Liver (tissue), 9 donors: ENCODE measurements around the gene MVP. TPM values are rescaled to one million over a fixed set of nuclear protein-coding genes. Genes with fewer than 3 reads are reported as not detected.
"Not testable (repeated sequence)": the region's sequence is repeated elsewhere in the genome, so short reads cannot be mapped to it uniquely, and the experiment has no call there.

Experiments used
- DNase-seq: peaks from one replicate; pipeline ENCODE4 v3.0.0-alpha.2; 2017; ENCODE audit warnings: low spot score
- H3K27ac ChIP-seq, 2 donors: one replicate each; pipeline ENCODE4 v1.7.0; 2013; ENCODE audit warnings: inconsistent platforms in 2 of 2, low read length in 2 of 2, control low read depth in 1 of 2, low read depth in 1 of 2, mild to moderate bottlenecking in 1 of 2
- H3K27me3 ChIP-seq, 4 donors: one replicate each; pipeline versions ENCODE4 v1.6.1 to v1.7.0; 2013; ENCODE audit warnings: low read length in 3 of 4, inconsistent platforms in 1 of 4, mild to moderate bottlenecking in 1 of 4, moderate library complexity in 1 of 4; ENCODE audit not compliant: control insufficient read depth in 4 of 4, insufficient read depth in 4 of 4
- H3K36me3 ChIP-seq, 4 donors: one replicate each; pipeline versions ENCODE4 v1.6.1 to v1.7.0; 2013; ENCODE audit warnings: low read length in 3 of 4, mild to moderate bottlenecking in 3 of 4, low read depth in 1 of 4, moderate library complexity in 1 of 4; ENCODE audit not compliant: control insufficient read depth in 4 of 4, insufficient read depth in 3 of 4
- H3K4me1 ChIP-seq, 4 donors: one replicate each; pipeline versions ENCODE4 v1.6.1 to v1.7.0; 2013; ENCODE audit warnings: low read length in 3 of 4, mild to moderate bottlenecking in 3 of 4, moderate library complexity in 1 of 4; ENCODE audit not compliant: control insufficient read depth in 4 of 4, insufficient read depth in 4 of 4
- H3K4me3 ChIP-seq, 3 donors: one replicate each; pipeline versions ENCODE4 v1.6.1 to v1.7.0; 2013; ENCODE audit warnings: low read length in 3 of 3, control low read depth in 1 of 3, low read depth in 1 of 3, mild to moderate bottlenecking in 1 of 3
- H3K9ac ChIP-seq, 2 donors: one replicate each; pipeline ENCODE4 v1.7.0; 2013; ENCODE audit warnings: low read length in 2 of 2, mild to moderate bottlenecking in 2 of 2, moderate library complexity in 2 of 2, control low read depth in 1 of 2, low read depth in 1 of 2
- H3K9me3 ChIP-seq, 4 donors: one replicate each; pipeline versions ENCODE4 v1.6.1 to v1.7.0; 2013; ENCODE audit warnings: low read length in 3 of 4; ENCODE audit not compliant: control insufficient read depth in 4 of 4
- FOXA1 ChIP-seq: IDR thresholded peaks from 2 replicates; pipeline ENCODE4 v1.6.1; 2016; ENCODE audit warnings: antibody characterized with exemption
- GABPA ChIP-seq, 2 donors: IDR thresholded peaks in 1 of 2; conservative IDR thresholded peaks in 1 of 2; 2 replicates each; pipeline ENCODE4 v1.6.1; 2016; ENCODE audit warnings: antibody characterized with exemption in 2 of 2, mild to moderate bottlenecking in 1 of 2, moderate library complexity in 1 of 2
- RXRA ChIP-seq, 2 donors: IDR thresholded peaks; 2 replicates each; pipeline ENCODE4 v1.6.1; 2017 to 2018; ENCODE audit warnings: antibody characterized with exemption in 2 of 2, mild to moderate bottlenecking in 1 of 2
- YY1 ChIP-seq: IDR thresholded peaks from 2 replicates; pipeline ENCODE4 v1.6.1; 2016; ENCODE audit warnings: antibody characterized with exemption, mild to moderate bottlenecking
- WGBS: extraction: QIAGEN DNeasy Blood & Tissue Kit; methylation state at CpG from one replicate; pipeline ENCODE4 v1.1.7; 2013; 5-methylcytosine and 5-hydroxymethylcytosine counted together
- polyA plus RNA-seq, 2 donors: library from polyadenylated mRNA; stranded (reverse) in 1 of 2; unstranded in 1 of 2; fragments of 200-250 nt in 1 of 2; fragments of >200 nt in 1 of 2; fragmentation: Nextera tagmentation in 1 of 2; extraction: Ambion mirVana in 1 of 2; gene quantifications; one replicate each; pipeline versions ENCODE4 v1.2.1 to v1.2.3, GENCODE V29; 2013 to 2015
- total RNA-seq, 2 donors: library from RNA; depleted of rRNA; stranded (reverse); fragments of >200 nt; gene quantifications; one replicate each; pipeline ENCODE4 v1.2.3, GENCODE V29; 2014
- TF ChIP-seq, protein P1 (sequence below): IDR thresholded peaks from 2 replicates; pipeline ENCODE4 v1.6.1; 2016; ENCODE audit warnings: antibody characterized with exemption, mild to moderate bottlenecking
- TF ChIP-seq, protein P2 (sequence below): IDR thresholded peaks from 2 replicates; pipeline ENCODE4 v1.6.1; 2016; ENCODE audit warnings: antibody characterized with exemption
- donor health status: healthy.
- donor health status: healthy.
- donor health status: healthy.
- donor health status: healthy.
- donor health status: healthy.

Gene MVP
- total and polyA plus RNA-seq, 4 donors, result 30.7 to 78.4 (median 50.7) TPM

DNA sequence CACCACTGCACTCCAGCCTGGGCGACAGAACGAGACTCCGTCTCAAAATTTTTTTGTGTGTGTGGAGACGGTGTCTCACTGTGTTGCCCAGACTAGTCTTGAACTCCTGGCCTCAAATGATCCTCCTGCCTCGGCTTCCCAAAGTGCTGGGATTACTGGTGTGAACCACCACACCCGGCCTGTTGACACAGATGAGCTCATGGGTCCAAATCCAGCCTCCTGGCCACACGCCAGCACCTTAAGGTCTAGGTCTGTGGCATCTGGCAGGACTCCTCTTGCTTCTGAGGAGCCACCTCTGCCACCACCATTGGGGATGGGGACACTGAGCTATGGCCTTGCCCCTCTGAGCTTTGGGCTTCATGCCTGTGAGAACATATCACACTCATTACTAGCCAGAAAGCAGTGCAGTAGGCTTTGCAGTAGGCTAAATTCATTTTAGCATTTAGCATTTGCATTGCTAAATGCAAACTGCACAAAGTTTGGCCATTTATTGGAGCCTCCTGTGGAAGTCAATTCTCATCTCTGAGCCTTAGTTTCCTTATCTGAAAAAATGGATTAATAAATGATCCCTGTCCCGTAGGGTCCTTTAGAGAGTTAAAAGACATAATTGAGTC is 48.2 kb downstream of the MVP start (continued):
- TF ChIP-seq RXRA (IDR thresholded peaks at IDR 0.05) (no peak), GABPA (IDR thresholded peaks at IDR 0.05 in 1 of 2, conservative IDR thresholded peaks at IDR 0.05 in 1 of 2) (no peak)
- TF ChIP-seq, protein P1, sequence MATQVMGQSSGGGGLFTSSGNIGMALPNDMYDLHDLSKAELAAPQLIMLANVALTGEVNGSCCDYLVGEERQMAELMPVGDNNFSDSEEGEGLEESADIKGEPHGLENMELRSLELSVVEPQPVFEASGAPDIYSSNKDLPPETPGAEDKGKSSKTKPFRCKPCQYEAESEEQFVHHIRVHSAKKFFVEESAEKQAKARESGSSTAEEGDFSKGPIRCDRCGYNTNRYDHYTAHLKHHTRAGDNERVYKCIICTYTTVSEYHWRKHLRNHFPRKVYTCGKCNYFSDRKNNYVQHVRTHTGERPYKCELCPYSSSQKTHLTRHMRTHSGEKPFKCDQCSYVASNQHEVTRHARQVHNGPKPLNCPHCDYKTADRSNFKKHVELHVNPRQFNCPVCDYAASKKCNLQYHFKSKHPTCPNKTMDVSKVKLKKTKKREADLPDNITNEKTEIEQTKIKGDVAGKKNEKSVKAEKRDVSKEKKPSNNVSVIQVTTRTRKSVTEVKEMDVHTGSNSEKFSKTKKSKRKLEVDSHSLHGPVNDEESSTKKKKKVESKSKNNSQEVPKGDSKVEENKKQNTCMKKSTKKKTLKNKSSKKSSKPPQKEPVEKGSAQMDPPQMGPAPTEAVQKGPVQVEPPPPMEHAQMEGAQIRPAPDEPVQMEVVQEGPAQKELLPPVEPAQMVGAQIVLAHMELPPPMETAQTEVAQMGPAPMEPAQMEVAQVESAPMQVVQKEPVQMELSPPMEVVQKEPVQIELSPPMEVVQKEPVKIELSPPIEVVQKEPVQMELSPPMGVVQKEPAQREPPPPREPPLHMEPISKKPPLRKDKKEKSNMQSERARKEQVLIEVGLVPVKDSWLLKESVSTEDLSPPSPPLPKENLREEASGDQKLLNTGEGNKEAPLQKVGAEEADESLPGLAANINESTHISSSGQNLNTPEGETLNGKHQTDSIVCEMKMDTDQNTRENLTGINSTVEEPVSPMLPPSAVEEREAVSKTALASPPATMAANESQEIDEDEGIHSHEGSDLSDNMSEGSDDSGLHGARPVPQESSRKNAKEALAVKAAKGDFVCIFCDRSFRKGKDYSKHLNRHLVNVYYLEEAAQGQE, result no peak

DNA sequence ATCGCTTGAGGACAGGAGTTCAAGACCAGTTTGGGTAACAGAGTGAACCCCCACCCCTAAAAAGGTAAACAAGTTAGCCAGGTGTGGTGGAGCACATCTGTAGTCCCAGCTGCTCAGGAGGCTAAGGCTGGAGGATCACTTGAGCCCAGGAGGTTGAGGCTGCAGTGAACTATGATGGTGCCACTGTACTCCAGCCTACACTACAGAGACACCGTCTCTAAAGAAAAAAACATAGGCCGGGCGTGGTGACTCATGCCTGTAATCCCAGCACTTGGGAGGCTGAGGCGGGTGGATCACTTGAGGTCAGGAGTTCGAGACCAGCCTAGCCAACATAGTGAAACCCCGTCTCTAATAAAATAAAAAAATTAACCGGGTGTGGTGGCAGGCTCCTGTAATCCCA is 48.8 kb downstream of the MVP start:
- not testable (repeated sequence) for H3K36me3 ChIP-seq, H3K9me3 ChIP-seq, H3K4me3 ChIP-seq, H3K27me3 ChIP-seq, H3K27ac ChIP-seq, DNase-seq, H3K4me1 ChIP-seq, H3K9ac ChIP-seq
- 94% methylated on average over 8 of the region's 8 CpGs for WGBS

DNA sequence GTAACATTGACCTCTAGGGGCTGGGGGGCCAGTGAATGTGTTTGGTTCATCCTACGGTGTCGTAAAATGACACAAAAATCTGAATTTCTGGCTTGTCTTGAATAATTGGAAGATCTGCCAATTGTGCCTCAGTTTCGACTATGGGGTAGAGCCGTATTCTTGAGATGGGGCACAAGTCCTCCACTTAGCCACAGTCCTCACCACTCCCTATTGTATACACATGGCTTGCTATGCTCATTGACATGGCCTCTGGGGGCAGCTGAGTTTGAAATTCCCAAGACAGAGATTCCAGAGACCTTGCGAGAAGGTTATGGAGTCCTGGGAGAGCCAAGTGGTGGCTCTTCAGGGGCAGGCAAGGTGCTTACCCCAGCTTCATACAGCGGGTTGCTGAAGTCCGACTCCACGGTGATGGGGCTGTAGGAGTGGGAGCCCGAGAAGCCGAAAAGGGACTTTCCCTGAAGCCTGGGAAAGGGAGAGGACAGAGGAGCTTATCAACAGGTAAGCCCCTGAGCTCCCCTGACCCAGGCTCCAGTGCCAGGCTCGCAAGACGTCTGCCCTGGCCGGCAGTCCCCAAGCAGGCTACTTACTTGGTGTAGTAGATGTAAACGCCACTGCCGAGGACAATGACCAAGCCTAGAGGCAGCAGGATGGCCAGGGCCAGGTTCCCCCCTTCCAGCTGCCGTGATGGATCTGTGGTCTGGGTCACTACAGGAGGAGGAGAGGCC is 51.7 kb downstream of the MVP start:
- no peaks in the 10 kb centered on the region for H3K4me1 ChIP-seq
- no peaks in the 10 kb centered on the region for H3K27me3 ChIP-seq
- no peak overlapping the region for H3K9ac ChIP-seq
- H3K4me3 ChIP-seq, result no peak overlapping the region
- TF ChIP-seq RXRA (IDR thresholded peaks at IDR 0.05) (no peak), YY1 (no peak), FOXA1 (no peak)
- TF ChIP-seq, protein P2, sequence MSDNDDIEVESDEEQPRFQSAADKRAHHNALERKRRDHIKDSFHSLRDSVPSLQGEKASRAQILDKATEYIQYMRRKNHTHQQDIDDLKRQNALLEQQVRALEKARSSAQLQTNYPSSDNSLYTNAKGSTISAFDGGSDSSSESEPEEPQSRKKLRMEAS, result no peak
- TF ChIP-seq, protein P1, result no peak
- DNase-seq, result no peak
- 92% methylated on average over 16 of the region's 16 CpGs for WGBS
- no peak overlapping the region for H3K27ac ChIP-seq
- H3K9me3 ChIP-seq, result no peaks in the 10 kb centered on the region
- H3K36me3 ChIP-seq, result no peaks in the 10 kb centered on the region
